HG03097 (cell line): ENCODE measurements around the gene PLCD3.
A peak's percentile ranks its signal among the peaks of the same experiment; 100 is the strongest.
"Not testable (repeated sequence)": the region's sequence is repeated elsewhere in the genome, so short reads cannot be mapped to it uniquely, and the experiment has no call there.

Experiments used
- ATAC-seq: cut with Tn5 transposase; IDR thresholded peaks from one replicate; pipeline ENCODE4 v1.9.1; 2021; ENCODE audit not compliant: unreplicated experiment, low FRiP score

Gene PLCD3

DNA sequence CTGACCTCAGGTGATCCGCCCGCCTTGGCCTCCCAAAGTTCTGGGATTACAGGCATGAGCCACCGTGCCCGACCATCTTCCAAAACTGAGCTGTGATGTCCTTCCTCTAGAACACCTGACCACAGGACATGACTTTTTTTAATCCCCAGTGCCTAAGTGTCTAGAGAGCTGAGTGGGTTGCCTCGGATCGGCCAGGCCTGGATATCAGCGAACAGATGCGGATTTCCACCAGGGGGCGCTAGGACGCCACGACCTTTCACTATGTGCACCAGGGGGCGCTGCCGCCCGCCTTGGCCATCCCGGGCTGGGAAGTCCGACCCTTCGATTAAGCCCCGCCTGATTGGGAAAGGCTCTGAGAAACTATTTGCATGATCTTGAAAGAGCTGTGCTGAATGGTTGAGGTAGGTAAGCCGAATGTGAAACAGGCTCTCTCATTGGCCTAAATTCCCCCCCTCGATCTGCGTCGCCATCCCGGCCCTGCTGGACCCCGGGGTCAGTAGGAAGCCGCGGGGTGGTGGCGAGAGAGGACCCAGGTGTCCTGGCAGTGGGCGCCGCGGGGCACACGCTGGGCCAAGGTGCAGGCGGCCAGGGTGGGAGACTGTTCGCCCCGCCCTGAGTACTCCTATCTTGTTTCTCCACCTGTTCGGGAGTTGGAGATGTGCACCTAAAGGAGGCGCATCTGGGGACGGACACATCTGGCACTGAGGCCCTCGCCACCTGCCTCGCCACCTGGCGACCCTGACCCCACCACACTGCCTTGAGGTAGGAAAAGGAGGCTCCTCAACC lies 3.1 kb upstream of the PLCD3 start, which contains the start of gene ACBD4:
ACBD4 (plus strand) TSS at position 496 of the 786 bp plus-strand sequence. CDS start 458 bp downstream, outside the sequence.
- peak; percentile 66 for ATAC-seq

- no peak for ATAC-seq
These were observed 503 bp upstream of the PLCD3 start for GRCh38 chr17:45132572-45133463.

GRCh38 chr17:45131616-45132319 lies 547 bp downstream of the PLCD3 start:
- ATAC-seq, result no peak

DNA sequence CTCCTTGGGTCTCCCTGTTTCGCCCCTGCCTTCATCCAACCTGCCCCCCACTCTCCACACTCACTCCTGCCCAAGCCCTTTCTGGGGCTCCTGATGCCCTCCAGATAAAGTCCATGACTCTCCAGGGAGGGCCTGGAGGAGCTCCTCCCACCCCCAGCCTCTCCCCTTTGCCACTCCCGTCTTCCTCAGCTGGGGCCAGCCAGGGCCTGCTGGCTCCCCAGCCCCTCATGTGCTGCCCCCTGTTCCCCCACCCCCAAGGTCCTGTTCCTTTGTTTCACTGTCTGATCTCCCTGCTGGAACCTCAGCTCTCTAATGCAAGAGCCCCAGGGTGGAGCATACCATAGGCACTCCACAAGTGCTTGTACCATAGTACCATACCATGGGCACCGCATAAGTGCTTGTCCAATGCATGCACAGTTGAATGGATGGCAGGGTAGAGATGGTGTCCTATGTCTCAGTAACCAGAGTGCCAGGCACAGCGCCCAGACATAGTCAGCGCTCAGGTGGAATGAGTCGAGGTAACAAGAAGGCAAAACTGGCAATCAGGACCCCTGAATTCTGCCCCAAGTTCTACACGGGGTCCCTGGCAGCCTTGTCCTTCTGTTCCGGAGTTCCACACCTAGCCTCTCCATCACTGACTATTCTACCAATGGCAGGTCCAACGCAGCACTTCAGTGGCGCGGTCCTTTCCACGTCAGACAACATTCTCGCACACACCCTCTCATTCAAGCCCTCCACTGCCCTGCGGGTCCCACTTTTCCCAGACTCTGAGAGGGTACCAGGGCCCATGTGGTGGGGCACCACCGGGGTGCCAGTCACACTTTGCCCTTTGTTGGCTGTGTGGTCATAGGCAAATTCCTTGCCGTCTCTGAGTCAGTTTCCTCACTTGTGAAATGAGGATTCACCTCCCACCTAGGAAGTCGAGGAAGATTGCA lies 1.4 kb downstream of the PLCD3 start:
- no peak for ATAC-seq

GRCh38 chr17:45129940-45130680 lies 2.2 kb downstream of the PLCD3 start:
- ATAC-seq, result no peak

GRCh38 chr17:45129426-45129939 lies 2.8 kb downstream of the PLCD3 start:
- ATAC-seq, result no peak

DNA sequence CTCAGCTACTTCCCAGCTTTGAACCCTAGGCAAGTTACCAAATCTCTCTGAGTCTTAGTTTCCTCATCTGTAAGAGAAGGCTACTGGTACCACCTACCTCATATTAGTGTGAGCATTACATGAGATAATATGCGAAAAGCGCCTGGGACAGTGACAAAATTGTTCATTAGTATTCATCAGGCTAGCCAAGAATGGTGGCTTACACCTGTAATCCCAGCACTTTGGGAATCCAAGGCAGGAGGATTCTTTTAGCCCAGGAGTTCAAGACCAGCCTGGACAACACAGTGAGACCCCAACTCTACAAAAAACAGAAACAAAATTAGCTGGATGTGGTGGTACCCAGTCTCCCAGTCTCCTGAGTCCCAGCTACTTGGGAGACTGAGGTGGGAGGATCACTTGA lies 3.3 kb downstream of the PLCD3 start:
- ATAC-seq, result no peak

GRCh38 chr17:45128331-45128730 lies 4.0 kb downstream of the PLCD3 start:
- ATAC-seq, result no peak

DNA sequence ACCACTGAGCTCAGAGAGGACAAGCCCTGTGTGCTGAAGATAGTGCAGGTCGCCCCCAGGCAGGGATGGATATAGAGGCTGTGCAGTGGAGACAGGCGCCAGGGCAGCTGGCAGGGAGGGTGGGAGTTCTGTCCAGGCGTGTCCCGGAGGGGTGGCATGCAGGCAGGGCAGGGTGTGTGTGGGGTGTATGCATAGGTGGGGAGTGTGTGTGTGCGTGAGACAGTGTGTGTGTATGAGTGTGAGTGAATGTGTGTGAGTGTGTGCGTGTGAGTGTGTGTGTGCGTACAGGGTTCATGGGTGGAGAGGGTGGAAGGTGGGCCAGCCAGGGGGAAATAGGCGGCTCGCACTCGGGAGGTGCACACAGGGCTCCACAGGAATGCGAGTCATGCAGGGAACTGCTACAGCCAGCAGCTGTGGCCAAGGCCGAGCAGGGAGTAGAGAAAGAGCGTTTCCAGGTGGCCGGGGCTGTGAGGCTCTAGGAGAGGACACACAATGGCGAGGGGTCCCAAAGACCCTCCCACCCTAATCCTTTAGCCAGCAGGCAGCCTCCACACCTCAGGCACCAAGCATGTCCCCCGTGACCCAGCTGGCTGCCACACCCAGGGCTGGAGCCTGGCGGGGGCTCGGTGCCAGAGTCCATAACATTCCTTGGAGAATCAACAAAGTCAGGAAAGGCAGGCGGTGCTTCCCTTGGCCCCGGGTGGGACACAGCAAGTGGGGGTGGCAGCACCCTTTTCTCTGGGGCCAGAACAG lies 4.6 kb downstream of the PLCD3 start:
- ATAC-seq, result no peak

DNA sequence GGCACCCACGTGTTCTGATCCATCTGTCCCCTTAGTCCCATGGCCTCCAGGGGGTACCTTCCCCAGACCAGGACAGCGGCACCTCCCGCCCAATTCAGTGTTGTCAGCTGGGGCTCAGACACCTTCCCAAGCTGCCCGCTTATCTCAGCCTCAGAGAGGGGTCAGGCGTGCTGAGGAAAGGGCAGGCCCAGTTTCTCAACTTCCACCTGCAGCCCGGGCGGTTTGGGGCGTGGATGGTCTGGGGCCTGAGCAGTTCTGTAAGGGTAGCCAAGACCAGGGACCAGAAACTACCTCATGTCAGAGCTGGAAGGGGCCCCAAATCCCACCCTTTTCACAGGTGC lies 5.1 kb downstream of the PLCD3 start:
- ATAC-seq, result no peak

- ATAC-seq, result no peak
These were observed 6.8 kb downstream of the PLCD3 start for GRCh38 chr17:45125509-45125908.

DNA sequence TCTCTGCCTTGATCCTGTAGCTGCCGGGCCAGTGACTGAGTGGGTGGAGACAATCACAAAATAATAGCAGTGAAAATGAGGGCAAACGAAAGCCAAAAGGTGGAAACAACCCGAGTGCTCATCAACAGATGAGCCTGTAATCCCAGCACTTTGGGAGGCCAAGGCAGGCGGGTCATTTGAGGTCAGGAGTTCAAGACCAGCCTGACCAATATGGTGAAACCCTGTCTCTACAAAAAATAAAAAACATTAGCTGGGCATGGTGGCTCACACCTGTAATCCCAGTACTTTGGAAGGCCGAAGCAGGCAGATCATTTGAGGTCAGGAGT lies 7.6 kb downstream of the PLCD3 start:
- not testable (repeated sequence) for ATAC-seq

GRCh38 chr17:45123930-45124796 lies 8.2 kb downstream of the PLCD3 start:
- ATAC-seq, result no peak

- ATAC-seq, result no peak
These were observed 9.1 kb downstream of the PLCD3 start for GRCh38 chr17:45123076-45123770.

DNA sequence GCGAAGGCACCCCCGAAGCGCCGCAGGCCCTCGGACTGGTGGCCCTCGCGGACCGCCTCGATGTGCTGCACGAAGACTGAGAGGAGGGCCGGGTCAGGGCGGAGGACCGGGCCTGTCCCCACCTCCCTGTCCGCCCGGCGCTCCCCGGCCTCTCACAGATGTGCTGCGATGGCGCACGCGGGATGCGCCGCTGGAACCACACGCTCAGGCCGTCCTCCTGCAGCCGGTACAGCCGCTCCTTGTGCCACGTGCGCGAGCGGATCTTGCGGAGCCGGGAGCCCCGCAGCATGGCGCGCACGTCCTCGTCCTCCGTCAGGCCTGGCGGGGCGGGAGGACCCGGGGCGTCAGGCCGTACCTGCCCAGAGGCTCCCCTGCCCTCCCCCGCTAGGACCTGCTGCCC lies 11.3 kb downstream of the PLCD3 start:
- no peak for ATAC-seq

- ATAC-seq, result no peak
These were observed 11.8 kb downstream of the PLCD3 start for GRCh38 chr17:45120558-45120957.

DNA sequence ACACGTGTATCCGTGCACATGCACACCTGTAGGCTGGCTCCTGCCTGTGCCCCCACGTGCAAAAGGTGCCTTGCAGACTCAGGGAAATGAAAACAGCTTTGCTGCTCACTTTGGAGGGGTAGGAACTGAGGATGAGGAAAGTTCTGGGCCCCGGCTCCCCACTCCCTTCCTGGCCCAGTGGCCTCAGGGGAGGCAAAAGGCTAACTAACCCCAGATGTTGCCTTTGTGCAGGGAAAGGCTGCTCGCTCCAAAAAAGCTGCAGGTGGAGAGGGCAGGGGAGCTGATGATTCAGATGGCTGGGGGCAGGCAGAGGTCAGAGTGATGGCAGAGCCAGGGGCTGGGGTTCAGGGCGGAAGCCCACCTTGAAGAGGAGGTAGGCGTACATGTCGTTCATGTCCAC lies 12.4 kb downstream of the PLCD3 start:
- no peak for ATAC-seq
